Measurements from ENCODE around the gene AGER. TPM values are rescaled to one million over a fixed set of nuclear protein-coding genes. Genes with fewer than 3 reads are reported as not detected.

The AGER gene
- total and polyA plus RNA-seq, 9 of the 15 experiments (the other 6 are each of a cell fraction or from before 2014, with no cell fraction given) = 1.2 to 11.5 (median 4.1) TPM

DNA sequence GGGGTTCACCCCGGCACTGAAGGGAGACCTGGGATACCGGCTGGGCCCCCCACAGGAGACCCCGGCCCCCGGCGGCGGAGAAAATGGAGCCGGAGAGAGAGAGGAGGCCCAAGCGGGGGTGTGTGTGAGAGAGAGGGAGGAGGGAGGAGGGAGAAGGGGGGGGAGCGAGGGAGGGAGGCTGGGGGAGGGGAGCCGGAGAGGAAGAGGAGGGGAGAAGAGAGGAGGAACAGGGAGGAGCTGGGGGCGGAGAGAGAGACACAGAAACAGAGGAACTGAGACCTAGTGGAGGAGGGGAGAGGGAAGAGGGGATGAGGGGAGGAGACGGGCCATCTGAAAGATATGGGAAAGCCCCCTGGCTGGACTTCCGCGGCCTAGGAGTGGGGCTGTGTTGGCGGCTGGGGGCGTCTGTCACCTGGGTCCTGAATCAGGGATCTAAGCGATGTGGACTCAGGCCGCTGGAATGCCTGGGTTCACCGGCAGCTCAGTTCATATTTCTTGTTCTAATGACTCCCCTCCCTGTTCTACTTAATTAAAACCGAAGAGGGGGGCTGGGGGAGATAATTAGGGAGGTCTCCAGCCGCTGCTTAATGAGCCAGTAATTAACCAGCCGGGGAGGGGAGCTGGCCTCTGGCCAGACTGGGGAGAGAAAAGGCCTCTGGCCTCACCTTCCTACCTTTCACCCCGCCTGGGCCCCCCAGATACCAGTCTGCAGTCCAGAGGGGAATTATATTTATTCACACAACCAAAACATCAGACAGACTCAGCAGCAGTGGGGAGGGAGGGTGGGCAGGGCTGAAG, 6.2 kb upstream of the AGER start, which contains the start of gene PBX2 (continued):
- TF ChIP-seq, protein P1, sequence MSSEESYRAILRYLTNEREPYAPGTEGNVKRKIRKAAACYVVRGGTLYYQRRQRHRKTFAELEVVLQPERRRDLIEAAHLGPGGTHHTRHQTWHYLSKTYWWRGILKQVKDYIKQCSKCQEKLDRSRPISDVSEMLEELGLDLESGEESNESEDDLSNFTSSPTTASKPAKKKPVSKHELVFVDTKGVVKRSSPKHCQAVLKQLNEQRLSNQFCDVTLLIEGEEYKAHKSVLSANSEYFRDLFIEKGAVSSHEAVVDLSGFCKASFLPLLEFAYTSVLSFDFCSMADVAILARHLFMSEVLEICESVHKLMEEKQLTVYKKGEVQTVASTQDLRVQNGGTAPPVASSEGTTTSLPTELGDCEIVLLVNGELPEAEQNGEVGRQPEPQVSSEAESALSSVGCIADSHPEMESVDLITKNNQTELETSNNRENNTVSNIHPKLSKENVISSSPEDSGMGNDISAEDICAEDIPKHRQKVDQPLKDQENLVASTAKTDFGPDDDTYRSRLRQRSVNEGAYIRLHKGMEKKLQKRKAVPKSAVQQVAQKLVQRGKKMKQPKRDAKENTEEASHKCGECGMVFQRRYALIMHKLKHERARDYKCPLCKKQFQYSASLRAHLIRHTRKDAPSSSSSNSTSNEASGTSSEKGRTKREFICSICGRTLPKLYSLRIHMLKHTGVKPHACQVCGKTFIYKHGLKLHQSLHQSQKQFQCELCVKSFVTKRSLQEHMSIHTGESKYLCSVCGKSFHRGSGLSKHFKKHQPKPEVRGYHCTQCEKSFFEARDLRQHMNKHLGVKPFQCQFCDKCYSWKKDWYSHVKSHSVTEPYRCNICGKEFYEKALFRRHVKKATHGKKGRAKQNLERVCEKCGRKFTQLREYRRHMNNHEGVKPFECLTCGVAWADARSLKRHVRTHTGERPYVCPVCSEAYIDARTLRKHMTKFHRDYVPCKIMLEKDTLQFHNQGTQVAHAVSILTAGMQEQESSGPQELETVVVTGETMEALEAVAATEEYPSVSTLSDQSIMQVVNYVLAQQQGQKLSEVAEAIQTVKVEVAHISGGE (CRISPR knock-in tag; IDR thresholded peaks at IDR 0.05) = 0 out of 6 replicates have a peak, but pooled peaks of 1 of the 3 experiments have one; percentile 43
- TF ChIP-seq ZNF584 (CRISPR knock-in tag; IDR thresholded peaks at IDR 0.05; ENCODE audit: low read depth) (no peak), PURB (CRISPR knock-in tag; IDR thresholded peaks at IDR 0.05; ENCODE audit: low read depth) (no peak), ZNF134 (CRISPR knock-in tag; conservative IDR thresholded peaks at IDR 0.05) (no peak), MTA2 (IDR thresholded peaks at IDR 0.05; ENCODE audit: low read depth) (peak; percentile 63), ARID2 (IDR thresholded peaks at IDR 0.05) (peak; percentile 5; the same call in 1 of the 2 replicates), SMAD3 (CRISPR knock-in tag; conservative IDR thresholded peaks at IDR 0.05) (no peak), ZBTB8A (IDR thresholded peaks at IDR 0.05; ENCODE audit: partially characterized antibody) (no peak), FOXA3 (CRISPR knock-in tag; conservative IDR thresholded peaks at IDR 0.05 in 1 of 2, IDR thresholded peaks at IDR 0.05 in 1 of 2) (no peak), OTX1 (CRISPR knock-in tag; IDR thresholded peaks at IDR 0.05) (peak; percentile 97), ZNF780A (CRISPR knock-in tag; IDR thresholded peaks at IDR 0.05) (no peak), SP2 (IDR thresholded peaks at IDR 0.05; ENCODE audit: extremely low read depth, low read depth, low read length, poor library complexity, severe bottlenecking) (no peak), KAT2B (IDR thresholded peaks at IDR 0.05; ENCODE audit: low read depth, low read length) (no peak), RFX5 (IDR thresholded peaks at IDR 0.05; ENCODE audit: low read depth, low read length) (no peak), MTF1 (CRISPR knock-in tag; IDR thresholded peaks at IDR 0.05; ENCODE audit: borderline replicate concordance) (no peak), SAFB (IDR thresholded peaks at IDR 0.05; ENCODE audit: borderline replicate concordance, low read depth, low read length) (no peak), ZNF445 (CRISPR knock-in tag; IDR thresholded peaks at IDR 0.05; ENCODE audit: low read depth) (no peak), DPF2 (IDR thresholded peaks at IDR 0.05) (peak; percentile 88)
- TF ChIP-seq, protein P2, sequence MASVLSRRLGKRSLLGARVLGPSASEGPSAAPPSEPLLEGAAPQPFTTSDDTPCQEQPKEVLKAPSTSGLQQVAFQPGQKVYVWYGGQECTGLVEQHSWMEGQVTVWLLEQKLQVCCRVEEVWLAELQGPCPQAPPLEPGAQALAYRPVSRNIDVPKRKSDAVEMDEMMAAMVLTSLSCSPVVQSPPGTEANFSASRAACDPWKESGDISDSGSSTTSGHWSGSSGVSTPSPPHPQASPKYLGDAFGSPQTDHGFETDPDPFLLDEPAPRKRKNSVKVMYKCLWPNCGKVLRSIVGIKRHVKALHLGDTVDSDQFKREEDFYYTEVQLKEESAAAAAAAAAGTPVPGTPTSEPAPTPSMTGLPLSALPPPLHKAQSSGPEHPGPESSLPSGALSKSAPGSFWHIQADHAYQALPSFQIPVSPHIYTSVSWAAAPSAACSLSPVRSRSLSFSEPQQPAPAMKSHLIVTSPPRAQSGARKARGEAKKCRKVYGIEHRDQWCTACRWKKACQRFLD (CRISPR knock-in tag; IDR thresholded peaks at IDR 0.05) = peak; percentile 63; the same call in 1 of the 2 replicates
- TF ChIP-seq, protein P3, sequence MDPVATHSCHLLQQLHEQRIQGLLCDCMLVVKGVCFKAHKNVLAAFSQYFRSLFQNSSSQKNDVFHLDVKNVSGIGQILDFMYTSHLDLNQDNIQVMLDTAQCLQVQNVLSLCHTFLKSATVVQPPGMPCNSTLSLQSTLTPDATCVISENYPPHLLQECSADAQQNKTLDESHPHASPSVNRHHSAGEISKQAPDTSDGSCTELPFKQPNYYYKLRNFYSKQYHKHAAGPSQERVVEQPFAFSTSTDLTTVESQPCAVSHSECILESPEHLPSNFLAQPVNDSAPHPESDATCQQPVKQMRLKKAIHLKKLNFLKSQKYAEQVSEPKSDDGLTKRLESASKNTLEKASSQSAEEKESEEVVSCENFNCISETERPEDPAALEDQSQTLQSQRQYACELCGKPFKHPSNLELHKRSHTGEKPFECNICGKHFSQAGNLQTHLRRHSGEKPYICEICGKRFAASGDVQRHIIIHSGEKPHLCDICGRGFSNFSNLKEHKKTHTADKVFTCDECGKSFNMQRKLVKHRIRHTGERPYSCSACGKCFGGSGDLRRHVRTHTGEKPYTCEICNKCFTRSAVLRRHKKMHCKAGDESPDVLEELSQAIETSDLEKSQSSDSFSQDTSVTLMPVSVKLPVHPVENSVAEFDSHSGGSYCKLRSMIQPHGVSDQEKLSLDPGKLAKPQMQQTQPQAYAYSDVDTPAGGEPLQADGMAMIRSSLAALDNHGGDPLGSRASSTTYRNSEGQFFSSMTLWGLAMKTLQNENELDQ (CRISPR knock-in tag; IDR thresholded peaks at IDR 0.05; ENCODE audit: borderline replicate concordance) = no peak
